Small intestine (tissue), 7 donors: ENCODE data around the gene ADAMTS6. TPM values are rescaled to one million over a fixed set of nuclear protein-coding genes. Genes with fewer than 3 reads are reported as not detected.

Experiments
- DNase-seq, 2 donors: peaks; one replicate each; pipeline versions ENCODE4 v3.0.0 to v3.0.0-alpha.2; 2013
- FAIRE-seq: peaks from 2 replicates; lab custom pipeline; 2012; peaks lifted over from hg19 to GRCh38; lab: Jason Lieb, UNC
- H3K27ac ChIP-seq, 3 donors: one replicate each; pipeline ENCODE4 v1.5.1; 2013; ENCODE audit warnings: low read length in 2 of 3, mild to moderate bottlenecking in 2 of 3, control low read depth in 1 of 3, inconsistent platforms in 1 of 3, low read depth in 1 of 3, moderate library complexity in 1 of 3
- H3K27me3 ChIP-seq, 3 donors: one replicate each; pipeline ENCODE4 v1.6.1; 2013; ENCODE audit warnings: low read length in 3 of 3, inconsistent platforms in 1 of 3; ENCODE audit not compliant: control insufficient read depth in 3 of 3, insufficient read depth in 3 of 3
- H3K36me3 ChIP-seq, 3 donors: one replicate each; pipeline ENCODE4 v1.6.1; 2013; ENCODE audit warnings: low read length in 3 of 3, inconsistent platforms in 1 of 3, low read depth in 1 of 3, mild to moderate bottlenecking in 1 of 3, moderate library complexity in 1 of 3; ENCODE audit not compliant: control insufficient read depth in 3 of 3, insufficient read depth in 2 of 3
- H3K4me1 ChIP-seq, 3 donors: one replicate each; pipeline ENCODE4 v1.6.1; 2013; ENCODE audit warnings: low read length in 2 of 3, inconsistent platforms in 1 of 3, low read depth in 1 of 3, mild to moderate bottlenecking in 1 of 3, moderate library complexity in 1 of 3; ENCODE audit not compliant: control insufficient read depth in 3 of 3, insufficient read depth in 2 of 3
- H3K4me3 ChIP-seq, 3 donors: one replicate each; pipeline ENCODE4 v1.5.1; 2013; ENCODE audit warnings: low read length in 3 of 3, control low read depth in 1 of 3, inconsistent platforms in 1 of 3, low read depth in 1 of 3, mild to moderate bottlenecking in 1 of 3, moderate library complexity in 1 of 3
- H3K9me3 ChIP-seq, 2 donors: one replicate each; pipeline ENCODE4 v1.6.1; 2013; ENCODE audit warnings: low read depth in 1 of 2, low read length in 1 of 2; ENCODE audit not compliant: control insufficient read depth in 2 of 2, insufficient read depth in 1 of 2
- WGBS, 3 donors: extraction: QIAGEN DNeasy Blood & Tissue Kit; methylation state at CpG; one replicate each; pipeline ENCODE4 v1.1.7; 2013; 5-methylcytosine and 5-hydroxymethylcytosine counted together
- polyA plus RNA-seq, 4 donors: library from polyadenylated mRNA; stranded (reverse) in 3 of 4; unstranded in 1 of 4; fragments of 200-250 nt in 3 of 4; fragments of 120-200 nt in 1 of 4; gene quantifications; one replicate each; pipeline versions ENCODE4 v1.2.1 to v1.2.3, GENCODE V29; 2013
- donor health status: healthy with polysubstance abuse.
- donor health status: control.
- donor health status: control.
- donor health status: Bipolar disorder and iron deficiency.
- donor health status: healthy.

The ADAMTS6 gene
- polyA plus RNA-seq, 4 donors: 0.28 to 1.5 TPM; not detected in 2

DNA sequence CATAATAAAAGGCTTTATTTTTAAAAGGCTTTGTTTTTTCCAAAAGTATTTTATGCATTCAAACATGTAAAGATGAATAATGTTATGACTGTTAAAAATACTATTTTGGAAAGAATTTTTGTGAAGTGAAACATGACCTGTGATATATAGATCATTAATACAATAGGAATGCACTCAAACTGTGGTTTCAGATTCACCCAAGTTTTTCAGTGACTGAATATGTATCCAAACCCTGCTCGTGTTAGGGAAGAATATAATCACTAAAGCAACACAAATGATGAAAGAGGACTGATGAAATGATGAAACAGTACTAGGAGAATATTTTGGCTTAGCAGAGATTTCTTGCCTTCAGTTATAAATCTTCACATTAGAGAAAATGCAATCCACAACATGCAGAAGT is 278.0 kb downstream of the ADAMTS6 start:
- H3K9me3 ChIP-seq: no peaks in the 10 kb centered on the region
- H3K4me3 ChIP-seq: no peak overlapping the region
- no peak overlapping the region for H3K27ac ChIP-seq
- DNase-seq: no peak
- H3K36me3 ChIP-seq: no peaks in the 10 kb centered on the region
- 52 to 63% (median 54%) methylated on average over 1 of the region's 1 CpG for WGBS, 3 donors
- FAIRE-seq: no peak
- H3K4me1 ChIP-seq: no peaks in the 10 kb centered on the region
- H3K27me3 ChIP-seq: no peaks in the 10 kb centered on the region

GRCh38 chr5:65199993-65200675 is 281.6 kb downstream of the ADAMTS6 start:
- Histone ChIP-seq H3K9me3 (no peaks in the 10 kb centered on the region), H3K36me3 (no peaks in the 10 kb centered on the region), H3K27ac (no peak overlapping the region), H3K4me1 (no peaks in the 10 kb centered on the region), H3K27me3 (no peaks in the 10 kb centered on the region), H3K4me3 (no peak overlapping the region)
- FAIRE-seq (no peak), DNase-seq (no peak)
- WGBS, 3 donors: 41 to 74% (median 69%) methylated on average over 3 of the region's 3 CpGs

DNA sequence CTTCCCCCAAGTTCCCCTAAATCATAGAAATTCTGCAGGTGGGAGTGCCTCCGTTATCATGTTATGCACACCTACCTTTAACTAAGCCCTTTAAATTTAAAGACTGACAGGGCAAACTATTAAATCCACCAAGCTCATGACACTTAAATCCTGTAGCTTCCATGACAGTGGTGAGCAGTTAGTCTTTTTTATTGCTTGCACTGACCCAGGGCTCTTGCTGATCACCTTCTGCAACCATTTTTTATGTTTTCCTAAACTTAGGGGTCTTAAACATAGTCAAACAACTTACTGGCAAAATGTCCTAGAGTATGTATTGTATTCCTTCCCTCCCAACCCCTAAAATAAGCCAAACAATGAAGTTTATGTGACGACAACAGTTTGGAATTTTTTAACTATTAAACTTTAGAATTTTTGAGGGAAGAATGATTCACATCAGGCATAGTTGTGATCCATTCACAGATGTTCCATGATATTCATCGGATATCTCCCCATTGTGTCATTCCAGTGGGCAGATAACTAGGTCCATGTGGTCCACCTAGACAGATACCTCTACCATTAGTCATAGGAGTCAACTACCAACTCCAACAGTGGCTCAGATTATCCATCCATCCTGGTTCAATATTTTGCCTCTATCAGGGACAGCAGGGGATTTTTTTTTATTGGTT is 283.1 kb downstream of the ADAMTS6 start:
- Histone ChIP-seq H3K27ac (no peak overlapping the region), H3K27me3 (no peaks in the 10 kb centered on the region), H3K4me1 (no peaks in the 10 kb centered on the region), H3K9me3 (no peaks in the 10 kb centered on the region), H3K36me3 (no peaks in the 10 kb centered on the region), H3K4me3 (no peak overlapping the region)
- 80 to 86% (median 81%) methylated on average over 3 of the region's 3 CpGs for WGBS, 3 donors
- no peak for DNase-seq
- FAIRE-seq: no peak

GRCh38 chr5:65197531-65198455 is 283.9 kb downstream of the ADAMTS6 start:
- Histone ChIP-seq H3K27ac (no peak overlapping the region), H3K4me3 (no peak overlapping the region), H3K4me1 (no peaks in the 10 kb centered on the region), H3K27me3 (no peaks in the 10 kb centered on the region), H3K9me3 (no peaks in the 10 kb centered on the region), H3K36me3 (no peaks in the 10 kb centered on the region)
- no peak for FAIRE-seq
- peak in 1 of 2 donors; percentile 8 for DNase-seq
- WGBS, 3 donors: 66 to 75% (median 68%) methylated on average over 5 of the region's 5 CpGs

- Histone ChIP-seq H3K27ac (no peak overlapping the region), H3K4me1 (no peaks in the 10 kb centered on the region), H3K9me3 (no peaks in the 10 kb centered on the region), H3K36me3 (no peaks in the 10 kb centered on the region), H3K4me3 (no peak overlapping the region), H3K27me3 (no peaks in the 10 kb centered on the region)
- FAIRE-seq (no peak), DNase-seq (no peak)
- WGBS, 3 donors: 91 to 96% (median 92%) methylated on average over 2 of the region's 2 CpGs
Measured at GRCh38 chr5:65194871-65195270, 286.8 kb downstream of the ADAMTS6 start.

- no peak for DNase-seq
- WGBS, 3 donors: 76 to 94% (median 78%) methylated on average over 1 of the region's 1 CpG
- Histone ChIP-seq H3K27ac (no peak overlapping the region), H3K36me3 (no peaks in the 10 kb centered on the region), H3K4me3 (no peak overlapping the region), H3K27me3 (no peaks in the 10 kb centered on the region), H3K4me1 (no peaks in the 10 kb centered on the region), H3K9me3 (no peaks in the 10 kb centered on the region)
- FAIRE-seq: peak; percentile 5
Measured at GRCh38 chr5:65192331-65192730, 289.4 kb downstream of the ADAMTS6 start.

GRCh38 chr5:65191554-65192135 is 290.1 kb downstream of the ADAMTS6 start:
- Histone ChIP-seq H3K4me1 (no peaks in the 10 kb centered on the region), H3K4me3 (no peak overlapping the region), H3K9me3 (no peaks in the 10 kb centered on the region), H3K27me3 (no peaks in the 10 kb centered on the region), H3K27ac (no peak overlapping the region), H3K36me3 (no peaks in the 10 kb centered on the region)
- peak; percentile 73 for FAIRE-seq
- no peak for DNase-seq
